ENCODE results near the gene CHRNB4.

CHRNB4 gene

GRCh38 chr15:78661001-78661400 is 20.0 kb upstream of the CHRNB4 start:
- no peak overlapping the region for H3K4me3 ChIP-seq (ENCODE audit: insufficient read depth in 1 of 2, low read depth in 1 of 2, low read length in 2 of 2)
- no peak overlapping the region for H4K91ac ChIP-seq (ENCODE audit: low read length)
- peaks cover 28 to 53% of the 10 kb centered on the region in 2 experiments for H3K27me3 ChIP-seq (ENCODE audit: control insufficient read depth in 1 of 2, insufficient read depth in 1 of 2, low read length in 2 of 2)
- no peaks in the 10 kb centered on the region for H3K79me1 ChIP-seq (replicated peaks; ENCODE audit: low read length, poor library complexity, severe bottlenecking)
- 96% methylated on average over 19 of the region's 19 CpGs for WGBS
- H2AFZ ChIP-seq (ENCODE audit: low read depth, low read length): no peak overlapping the region
- H2AK5ac ChIP-seq (ENCODE audit: low read length, severe bottlenecking): no peak overlapping the region
- no peak overlapping the region for H3K27ac ChIP-seq (ENCODE audit: low read length, poor library complexity, severe bottlenecking)
- no peak overlapping the region for H2BK120ac ChIP-seq (ENCODE audit: low read depth, low read length)
- no peak overlapping the region for H3K23ac ChIP-seq (ENCODE audit: low read length in 2 of 2)
- H3K9me3 ChIP-seq (ENCODE audit: control insufficient read depth, low read length): no peaks in the 10 kb centered on the region
- no peak overlapping the region for H3K4ac ChIP-seq (ENCODE audit: low read depth in 1 of 2, low read length in 2 of 2)
- no peak overlapping the region for H3K18ac ChIP-seq (ENCODE audit: low read depth in 1 of 2, low read length in 2 of 2)
- no peaks in the 10 kb centered on the region for H3K36me3 ChIP-seq (ENCODE audit: control insufficient read depth in 1 of 2, insufficient read depth in 2 of 2, low read depth in 1 of 2, low read length in 2 of 2)
- no peak overlapping the region for H3K14ac ChIP-seq (ENCODE audit: low read length in 2 of 2)
- no peak overlapping the region for H4K8ac ChIP-seq (ENCODE audit: low read length)
- no peak overlapping the region for H2BK5ac ChIP-seq (ENCODE audit: low read depth, low read length, poor library complexity, severe bottlenecking)
- H3K4me2 ChIP-seq (ENCODE audit: low read length, poor library complexity, severe bottlenecking): no peak overlapping the region
- H3K9ac ChIP-seq (ENCODE audit: low read length): no peak overlapping the region
- no peak for DNase-seq
- no peak overlapping the region for H2BK15ac ChIP-seq (ENCODE audit: low read depth, poor library complexity, severe bottlenecking)
- no peaks in the 10 kb centered on the region for H3K4me1 ChIP-seq (ENCODE audit: control insufficient read depth, insufficient read depth, low read depth, low read length)
- H2BK12ac ChIP-seq (ENCODE audit: low read length in 2 of 2): no peak overlapping the region

- no peak overlapping the region for H4K91ac ChIP-seq (ENCODE audit: low read length)
- peaks cover 28 to 48% of the 10 kb centered on the region in 2 experiments for H3K27me3 ChIP-seq (ENCODE audit: control insufficient read depth in 1 of 2, insufficient read depth in 1 of 2, low read length in 2 of 2)
- no peaks in the 10 kb centered on the region for H3K36me3 ChIP-seq (ENCODE audit: control insufficient read depth in 1 of 2, insufficient read depth in 2 of 2, low read depth in 1 of 2, low read length in 2 of 2)
- no peaks in the 10 kb centered on the region for H3K4me1 ChIP-seq (ENCODE audit: control insufficient read depth, insufficient read depth, low read depth, low read length)
- no peak for DNase-seq
- H3K4me2 ChIP-seq (ENCODE audit: low read length, poor library complexity, severe bottlenecking): no peak overlapping the region
- H3K79me1 ChIP-seq (replicated peaks; ENCODE audit: low read length, poor library complexity, severe bottlenecking): no peaks in the 10 kb centered on the region
- no peak overlapping the region for H2AK5ac ChIP-seq (ENCODE audit: low read length, severe bottlenecking)
- H3K9ac ChIP-seq (ENCODE audit: low read length): no peak overlapping the region
- H3K4ac ChIP-seq (ENCODE audit: low read depth in 1 of 2, low read length in 2 of 2): no peak overlapping the region
- 67% methylated on average over 9 of the region's 9 CpGs for WGBS
- H3K23ac ChIP-seq (ENCODE audit: low read length in 2 of 2): no peak overlapping the region
- no peak overlapping the region for H3K14ac ChIP-seq (ENCODE audit: low read length in 2 of 2)
- no peak overlapping the region for H2BK5ac ChIP-seq (ENCODE audit: low read depth, low read length, poor library complexity, severe bottlenecking)
- H2AFZ ChIP-seq (ENCODE audit: low read depth, low read length): no peak overlapping the region
- H4K8ac ChIP-seq (ENCODE audit: low read length): no peak overlapping the region
- H3K9me3 ChIP-seq (ENCODE audit: control insufficient read depth, low read length): no peaks in the 10 kb centered on the region
- H2BK12ac ChIP-seq (ENCODE audit: low read length in 2 of 2): no peak overlapping the region
- no peak overlapping the region for H3K4me3 ChIP-seq (ENCODE audit: insufficient read depth in 1 of 2, low read depth in 1 of 2, low read length in 2 of 2)
- H2BK120ac ChIP-seq (ENCODE audit: low read depth, low read length): no peak overlapping the region
- no peak overlapping the region for H2BK15ac ChIP-seq (ENCODE audit: low read depth, poor library complexity, severe bottlenecking)
- H3K27ac ChIP-seq (ENCODE audit: low read length, poor library complexity, severe bottlenecking): no peak overlapping the region
- H3K18ac ChIP-seq (ENCODE audit: low read depth in 1 of 2, low read length in 2 of 2): no peak overlapping the region
Measured at GRCh38 chr15:78660584-78660983, 19.6 kb upstream of the CHRNB4 start.

GRCh38 chr15:78658823-78659222 is 17.8 kb upstream of the CHRNB4 start:
- Histone ChIP-seq H4K8ac (ENCODE audit: low read length) (no peak overlapping the region), H3K23ac (ENCODE audit: low read length in 2 of 2) (no peak overlapping the region), H3K9ac (ENCODE audit: low read length) (no peak overlapping the region), H2BK12ac (ENCODE audit: low read length in 2 of 2) (no peak overlapping the region), H3K9me3 (ENCODE audit: control insufficient read depth, low read length) (no peaks in the 10 kb centered on the region), H3K18ac (ENCODE audit: low read depth in 1 of 2, low read length in 2 of 2) (no peak overlapping the region), H3K79me1 (replicated peaks; ENCODE audit: low read length, poor library complexity, severe bottlenecking) (no peaks in the 10 kb centered on the region), H3K14ac (ENCODE audit: low read length in 2 of 2) (no peak overlapping the region), H3K27me3 (ENCODE audit: control insufficient read depth in 1 of 2, insufficient read depth in 1 of 2, low read length in 2 of 2) (peaks cover 36 to 47% of the 10 kb centered on the region in 2 experiments), H2BK120ac (ENCODE audit: low read depth, low read length) (no peak overlapping the region), H2AFZ (ENCODE audit: low read depth, low read length) (no peak overlapping the region), H2BK15ac (ENCODE audit: low read depth, poor library complexity, severe bottlenecking) (no peak overlapping the region), H3K4ac (ENCODE audit: low read depth in 1 of 2, low read length in 2 of 2) (no peak overlapping the region), H3K4me3 (ENCODE audit: insufficient read depth in 1 of 2, low read depth in 1 of 2, low read length in 2 of 2) (no peak overlapping the region), H2BK5ac (ENCODE audit: low read depth, low read length, poor library complexity, severe bottlenecking) (no peak overlapping the region), H4K91ac (ENCODE audit: low read length) (no peak overlapping the region), H2AK5ac (ENCODE audit: low read length, severe bottlenecking) (no peak overlapping the region), H3K36me3 (ENCODE audit: control insufficient read depth in 1 of 2, insufficient read depth in 2 of 2, low read depth in 1 of 2, low read length in 2 of 2) (no peaks in the 10 kb centered on the region), H3K4me2 (ENCODE audit: low read length, poor library complexity, severe bottlenecking) (no peak overlapping the region), H3K27ac (ENCODE audit: low read length, poor library complexity, severe bottlenecking) (no peak overlapping the region), H3K4me1 (ENCODE audit: control insufficient read depth, insufficient read depth, low read depth, low read length) (no peaks in the 10 kb centered on the region)
- DNase-seq: no peak

GRCh38 chr15:78654272-78654671 is 13.3 kb upstream of the CHRNB4 start:
- Histone ChIP-seq H3K4ac (ENCODE audit: low read depth in 1 of 2, low read length in 2 of 2) (no peak overlapping the region), H2BK5ac (ENCODE audit: low read depth, low read length, poor library complexity, severe bottlenecking) (no peak overlapping the region), H2BK15ac (ENCODE audit: low read depth, poor library complexity, severe bottlenecking) (no peak overlapping the region), H2AK5ac (ENCODE audit: low read length, severe bottlenecking) (no peak overlapping the region), H3K4me3 (ENCODE audit: insufficient read depth in 1 of 2, low read depth in 1 of 2, low read length in 2 of 2) (no peak overlapping the region), H3K23ac (ENCODE audit: low read length in 2 of 2) (no peak overlapping the region), H3K4me1 (ENCODE audit: control insufficient read depth, insufficient read depth, low read depth, low read length) (no peaks in the 10 kb centered on the region), H3K27ac (ENCODE audit: low read length, poor library complexity, severe bottlenecking) (no peak overlapping the region), H3K79me1 (replicated peaks; ENCODE audit: low read length, poor library complexity, severe bottlenecking) (no peaks in the 10 kb centered on the region), H3K18ac (ENCODE audit: low read depth in 1 of 2, low read length in 2 of 2) (no peak overlapping the region), H3K36me3 (ENCODE audit: control insufficient read depth in 1 of 2, insufficient read depth in 2 of 2, low read depth in 1 of 2, low read length in 2 of 2) (no peaks in the 10 kb centered on the region), H2BK120ac (ENCODE audit: low read depth, low read length) (no peak overlapping the region), H3K14ac (ENCODE audit: low read length in 2 of 2) (no peak overlapping the region), H3K27me3 (ENCODE audit: control insufficient read depth in 1 of 2, insufficient read depth in 1 of 2, low read length in 2 of 2) (peaks cover 47 to 48% of the 10 kb centered on the region in 2 experiments), H3K9me3 (ENCODE audit: control insufficient read depth, low read length) (no peaks in the 10 kb centered on the region), H3K4me2 (ENCODE audit: low read length, poor library complexity, severe bottlenecking) (no peak overlapping the region), H4K91ac (ENCODE audit: low read length) (no peak overlapping the region), H4K8ac (ENCODE audit: low read length) (no peak overlapping the region), H2BK12ac (ENCODE audit: low read length in 2 of 2) (no peak overlapping the region), H2AFZ (ENCODE audit: low read depth, low read length) (no peak overlapping the region), H3K9ac (ENCODE audit: low read length) (no peak overlapping the region)
- WGBS: 92% methylated on average over 3 of the region's 4 CpGs
- DNase-seq: no peak

Measured in mesenchymal stem cell (in vitro differentiated cells and primary cell).